ENCODE measurements around the gene KRTAP4-5.
"Not testable (repeated sequence)": the region's sequence is repeated elsewhere in the genome, so short reads cannot be mapped to it uniquely, and the experiment has no call there.

KRTAP4-5 gene

DNA sequence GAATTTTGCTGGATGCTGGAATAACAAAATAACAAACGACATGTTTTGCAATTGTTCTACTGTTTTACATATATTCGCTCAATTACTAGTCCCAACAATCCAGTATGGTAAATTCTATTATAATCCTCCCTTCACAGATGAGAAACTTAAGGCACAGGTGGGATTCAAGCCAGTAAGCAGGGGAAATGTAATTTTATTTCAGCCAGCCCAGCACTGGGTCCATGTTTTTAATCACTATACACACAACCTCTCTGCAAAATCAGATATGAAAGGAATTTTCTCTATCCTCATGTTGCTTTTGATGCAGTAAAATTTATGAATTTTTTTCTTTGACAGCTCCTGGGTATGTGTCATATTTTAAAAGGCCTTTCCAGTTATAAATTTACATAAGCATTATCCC lies 4.4 kb downstream of the KRTAP4-5 start:
- DNase-seq, result no peak

- no peak for DNase-seq
These were observed 4.8 kb downstream of the KRTAP4-5 start for GRCh38 chr17:41144846-41145245.

GRCh38 chr17:41141361-41141760 lies 8.3 kb downstream of the KRTAP4-5 start:
- no peak for DNase-seq

DNA sequence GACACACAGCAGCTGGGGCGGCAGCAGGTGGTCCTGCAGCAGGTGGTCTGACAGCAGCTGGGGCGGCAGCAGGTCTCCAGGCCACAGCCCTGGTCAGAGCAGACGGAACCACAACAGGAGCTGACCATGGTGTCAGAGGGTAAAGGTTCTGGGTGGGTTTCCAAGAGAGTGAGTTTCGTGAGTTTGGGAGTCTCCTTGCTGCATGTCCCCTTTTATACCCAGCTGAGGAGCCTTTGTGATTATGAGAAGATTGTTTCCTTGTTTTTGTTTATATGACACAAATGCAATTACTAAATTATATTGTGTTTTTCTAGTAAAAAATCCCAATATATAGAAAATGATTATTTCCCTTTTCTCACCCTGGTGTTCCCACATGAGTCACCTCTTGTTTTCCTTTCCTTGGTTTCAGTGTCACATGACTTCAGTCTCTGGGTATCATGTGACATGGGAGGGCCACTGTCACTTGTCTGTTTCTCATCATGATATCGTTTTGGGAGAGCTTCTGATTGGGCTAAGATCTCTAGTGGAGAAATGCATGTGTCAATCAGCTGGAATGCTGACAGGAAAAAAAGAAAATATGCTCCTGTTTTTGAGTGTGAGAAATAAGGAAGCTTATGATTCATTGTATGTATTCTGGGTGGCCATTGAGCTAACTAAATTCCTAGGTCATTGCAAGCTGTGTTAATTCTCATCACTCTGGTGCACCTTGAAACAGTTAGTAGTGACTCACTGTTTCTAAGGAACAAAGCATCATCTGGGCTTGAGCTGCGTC lies 9.1 kb downstream of the KRTAP4-5 start, which contains the start of gene KRTAP4-6:
Gene KRTAP4-6 (minus strand): TSS at position 185 of the 772 bp plus-strand sequence. CDS start 57 bp downstream, at position 128.
- no peak for DNase-seq

GRCh38 chr17:41139865-41140264 lies 9.8 kb downstream of the KRTAP4-5 start:
- DNase-seq, result not testable (repeated sequence)

- DNase-seq, result no peak
These were observed 15.5 kb downstream of the KRTAP4-5 start for GRCh38 chr17:41133880-41134735.

- no peak for DNase-seq
These were observed 17.6 kb downstream of the KRTAP4-5 start for GRCh38 chr17:41131979-41132378.

- no peak for DNase-seq
These were observed 22.3 kb downstream of the KRTAP4-5 start for GRCh38 chr17:41127371-41127770.

- DNase-seq, result no peak
These were observed 23.2 kb downstream of the KRTAP4-5 start for GRCh38 chr17:41126412-41126811.

GRCh38 chr17:41125064-41125463 lies 24.6 kb downstream of the KRTAP4-5 start:
- no peak for DNase-seq

GRCh38 chr17:41123991-41124371 lies 25.6 kb downstream of the KRTAP4-5 start, which contains the start of gene KRTAP4-12:
Gene KRTAP4-12, minus strand, starts transcription at chr17:41124182. Its CDS starts 60 bp downstream, at chr17:41124122.
- DNase-seq, result not testable (repeated sequence)

- not testable (repeated sequence) for DNase-seq
These were observed 26.2 kb downstream of the KRTAP4-5 start for GRCh38 chr17:41123292-41123990.

DNA sequence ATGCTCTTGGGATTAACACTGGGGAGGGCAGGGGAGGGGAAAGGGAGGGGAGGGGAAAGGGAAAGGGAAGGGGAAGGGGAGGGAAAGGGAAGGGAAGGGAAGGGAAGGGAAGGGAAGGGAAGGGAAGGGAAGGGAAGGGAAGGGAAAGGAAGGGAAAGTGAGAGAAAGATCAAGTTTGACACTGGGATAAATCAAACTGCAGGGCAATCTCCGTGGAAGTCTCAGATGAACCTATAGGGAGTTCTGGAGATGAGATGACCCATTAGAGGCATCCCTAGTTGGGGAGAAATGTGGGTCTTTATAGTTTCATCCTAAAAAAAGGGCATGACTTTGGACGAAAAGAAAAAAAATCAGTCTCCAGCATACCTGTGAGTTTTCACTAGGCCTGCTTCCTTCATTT lies 27.9 kb downstream of the KRTAP4-5 start:
- DNase-seq, result no peak

DNA sequence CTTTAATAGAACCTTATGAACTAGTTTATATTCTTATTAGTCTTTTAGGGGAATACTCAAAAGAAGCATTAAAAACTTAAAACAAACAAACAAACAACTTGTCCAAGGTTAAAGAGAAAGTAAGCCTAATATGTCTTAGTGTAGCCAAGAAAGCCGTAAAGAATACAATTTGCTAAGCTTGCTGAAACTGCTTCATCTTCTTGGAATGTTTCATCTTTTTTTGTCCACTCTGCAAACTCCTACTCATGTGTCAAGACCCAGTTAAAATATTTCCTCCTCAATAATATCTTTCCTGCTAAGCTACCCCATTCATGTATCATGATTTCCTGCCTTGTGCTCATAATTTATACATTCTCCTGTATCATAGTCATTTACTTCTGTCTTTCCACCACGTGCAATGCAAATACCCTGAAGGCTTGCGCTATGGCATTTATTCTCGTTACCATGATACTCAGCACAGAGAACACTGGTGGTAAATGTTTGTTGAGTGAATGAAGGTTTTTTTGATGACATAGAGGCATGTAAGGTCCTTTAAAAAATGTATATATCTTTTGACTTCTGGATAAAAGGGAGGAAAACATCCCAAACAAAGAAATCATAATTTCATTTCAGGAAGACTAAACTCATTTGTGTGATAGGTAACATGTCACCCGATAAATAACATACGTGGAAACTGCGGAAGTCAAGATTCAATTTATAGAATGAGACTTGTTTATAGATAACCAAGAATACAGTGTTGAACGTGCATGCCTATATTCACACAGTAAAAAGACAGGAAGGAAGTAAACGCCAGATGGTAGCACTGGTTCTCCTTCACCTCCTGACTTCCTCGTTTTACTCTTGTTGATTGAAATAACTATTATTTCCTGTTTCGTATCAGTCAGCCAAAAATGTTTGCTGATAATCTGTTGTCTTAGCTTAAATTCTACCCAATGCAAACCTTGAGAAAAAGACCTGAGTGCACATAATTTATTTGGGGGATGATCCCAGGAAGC lies 29.6 kb downstream of the KRTAP4-5 start:
- DNase-seq, result peak; percentile 29

DNA sequence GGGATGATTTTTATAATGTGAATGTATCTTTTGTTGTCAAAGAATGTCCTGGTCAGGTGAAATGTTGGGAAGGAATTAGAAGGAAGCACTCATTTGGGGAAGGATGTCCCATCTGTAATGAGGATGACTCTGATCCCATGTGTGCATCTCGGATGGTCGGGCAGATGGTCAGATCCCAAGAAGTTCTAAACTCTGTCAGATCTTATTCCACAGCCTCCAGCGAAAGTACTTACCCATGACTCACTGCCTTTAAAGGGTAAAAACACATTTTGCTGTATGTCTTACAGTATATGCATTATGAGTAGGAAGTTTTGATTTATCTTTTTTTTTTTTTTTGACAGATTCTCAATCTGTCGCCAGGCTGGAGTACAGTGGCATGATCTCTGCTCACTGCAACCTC lies 30.9 kb downstream of the KRTAP4-5 start:
- DNase-seq, result no peak

- not testable (repeated sequence) for DNase-seq
These were observed 31.7 kb downstream of the KRTAP4-5 start, which contains the start of gene KRTAP4-11 for GRCh38 chr17:41117846-41118386. Gene KRTAP4-11, minus strand, starts transcription at chr17:41118373. Its CDS starts 58 bp downstream, at chr17:41118315.

- DNase-seq, result no peak
These were observed 33.3 kb downstream of the KRTAP4-5 start for GRCh38 chr17:41116297-41116696.

- DNase-seq, result no peak
These were observed 38.3 kb downstream of the KRTAP4-5 start for GRCh38 chr17:41111151-41111885.

DNA sequence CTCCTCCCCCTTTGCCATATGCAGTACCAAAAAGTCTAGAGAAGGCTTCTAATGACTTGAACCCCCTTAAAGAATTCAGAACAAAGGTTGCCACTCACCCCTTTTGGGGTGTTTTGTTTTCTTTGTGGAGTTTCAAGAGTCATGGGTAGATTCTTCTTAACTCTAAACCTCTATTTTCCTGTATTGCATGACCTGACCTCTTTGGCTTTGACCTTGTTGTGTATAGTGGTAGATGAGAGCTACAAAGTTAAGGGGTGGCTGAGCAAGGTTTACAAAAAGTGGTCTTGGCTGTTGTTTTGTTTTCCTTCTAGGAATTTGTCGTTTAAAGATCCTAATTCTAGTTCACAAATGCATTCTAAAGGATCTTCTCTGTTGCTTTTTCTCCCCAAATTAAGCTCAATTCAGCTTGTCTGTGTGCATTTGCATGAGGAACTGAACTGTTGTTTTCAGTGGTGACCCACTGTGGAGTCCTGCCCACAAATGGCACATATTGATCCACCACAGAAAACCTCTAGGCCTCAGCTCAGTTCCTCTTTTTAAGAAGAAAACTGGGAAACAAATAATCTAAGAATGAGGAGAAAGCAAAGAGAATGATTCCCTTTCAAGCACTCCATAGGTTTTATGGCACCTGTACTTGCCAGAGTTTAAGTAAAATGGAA lies 40.8 kb downstream of the KRTAP4-5 start:
- DNase-seq, result not testable (repeated sequence)

- DNase-seq, result no peak
These were observed 41.6 kb downstream of the KRTAP4-5 start for GRCh38 chr17:41107941-41108450.
